KMS-11 (cell line): ENCODE measurements around the gene ATG4A.

Experiments
- H2AFZ ChIP-seq: fragments of 200-600 bp; sonication (generic); 2 replicates; pipeline ENCODE4 v1.6.1; 2016; ENCODE audit warnings: antibody characterized with exemption, mixed run types, low read depth
- H3K27ac ChIP-seq: fragments of 200-600 bp; sonication (generic); 2 replicates; pipeline ENCODE4 v1.6.1; 2016; ENCODE audit warnings: mild to moderate bottlenecking, mixed run types
- H3K27me3 ChIP-seq: fragments of 200-600 bp; sonication (generic); 2 replicates; pipeline ENCODE4 v1.6.1; 2017; ENCODE audit warnings: mild to moderate bottlenecking, low read depth, mixed run types, moderate library complexity; ENCODE audit not compliant: insufficient read depth
- H3K36me3 ChIP-seq: fragments of 200-600 bp; sonication (generic); 2 replicates; pipeline ENCODE4 v1.6.1; 2017; ENCODE audit warnings: mild to moderate bottlenecking, mixed run types; ENCODE audit not compliant: insufficient read depth
- H3K4me1 ChIP-seq: fragments of 200-600 bp; sonication (generic); 2 replicates; pipeline ENCODE4 v1.6.1; 2016; ENCODE audit warnings: mild to moderate bottlenecking, low read depth, mixed run types; ENCODE audit not compliant: poor library complexity, severe bottlenecking
- H3K4me2 ChIP-seq: fragments of 200-600 bp; sonication (generic); 2 replicates; pipeline ENCODE4 v1.7.0; 2016; ENCODE audit warnings: mild to moderate bottlenecking, mixed run types
- H3K4me3 ChIP-seq: fragments of 200-600 bp; sonication (generic); IDR thresholded peaks from 2 replicates; pipeline ENCODE4 v1.6.1; 2017; ENCODE audit warnings: low read depth, low read length, mixed read lengths; ENCODE audit not compliant: insufficient read depth
- H3K79me2 ChIP-seq: fragments of 200-600 bp; sonication (generic); 2 replicates; pipeline ENCODE4 v1.6.1; 2016; ENCODE audit warnings: low read depth, mixed run types; ENCODE audit not compliant: insufficient read depth
- H3K9ac ChIP-seq: fragments of 200-600 bp; sonication (generic); 2 replicates; pipeline ENCODE4 v1.6.1; 2016; ENCODE audit warnings: mild to moderate bottlenecking, mixed run types
- H4K20me1 ChIP-seq: fragments of 200-600 bp; sonication (generic); 2 replicates; pipeline ENCODE4 v1.6.1; 2016; ENCODE audit warnings: mild to moderate bottlenecking, mixed run types; ENCODE audit not compliant: insufficient read depth
- CTCF ChIP-seq: fragments of 200-600 bp; sonication (generic); conservative IDR thresholded peaks from 2 replicates; pipeline ENCODE4 v1.6.1; 2017; ENCODE audit warnings: low read depth, mild to moderate bottlenecking, antibody characterized with exemption, low read length, moderate library complexity, mixed read lengths

The ATG4A gene

GRCh38 chrX:108132876-108133275 lies 41.3 kb downstream of the ATG4A start:
- H2AFZ ChIP-seq = no peak overlapping the region
- H3K9ac ChIP-seq = no peak overlapping the region
- H3K27me3 ChIP-seq = no peaks in the 10 kb centered on the region
- no peak overlapping the region for H3K27ac ChIP-seq
- H3K4me2 ChIP-seq = no peak overlapping the region
- H3K4me1 ChIP-seq = no peaks in the 10 kb centered on the region
- no peaks in the 10 kb centered on the region for H3K36me3 ChIP-seq
- H3K79me2 ChIP-seq = no peaks in the 10 kb centered on the region
- H3K4me3 ChIP-seq = no peak overlapping the region
- H4K20me1 ChIP-seq = no peaks in the 10 kb centered on the region
- TF ChIP-seq CTCF = no peak

- H3K4me1 ChIP-seq = no peaks in the 10 kb centered on the region
- H3K4me2 ChIP-seq = no peak overlapping the region
- H3K27ac ChIP-seq = no peak overlapping the region
- no peaks in the 10 kb centered on the region for H3K79me2 ChIP-seq
- no peaks in the 10 kb centered on the region for H3K36me3 ChIP-seq
- no peak for TF ChIP-seq CTCF
- no peaks in the 10 kb centered on the region for H3K27me3 ChIP-seq
- no peak overlapping the region for H3K9ac ChIP-seq
- H4K20me1 ChIP-seq = no peaks in the 10 kb centered on the region
- no peak overlapping the region for H3K4me3 ChIP-seq
- no peak overlapping the region for H2AFZ ChIP-seq
These were observed 43.1 kb downstream of the ATG4A start for GRCh38 chrX:108134724-108135123.

- Histone ChIP-seq H3K36me3 (no peaks in the 10 kb centered on the region), H3K4me1 (no peaks in the 10 kb centered on the region), H3K9ac (no peak overlapping the region), H3K27ac (no peak overlapping the region), H3K4me3 (no peak overlapping the region), H2AFZ (no peak overlapping the region), H4K20me1 (no peaks in the 10 kb centered on the region), H3K4me2 (no peak overlapping the region), H3K79me2 (no peaks in the 10 kb centered on the region), H3K27me3 (no peaks in the 10 kb centered on the region)
- TF ChIP-seq CTCF = peak; percentile 61
These were observed 47.5 kb downstream of the ATG4A start for GRCh38 chrX:108138814-108139702.

- no peaks in the 10 kb centered on the region for H3K36me3 ChIP-seq
- TF ChIP-seq CTCF = no peak
- no peaks in the 10 kb centered on the region for H3K27me3 ChIP-seq
- no peaks in the 10 kb centered on the region for H3K79me2 ChIP-seq
- no peaks in the 10 kb centered on the region for H4K20me1 ChIP-seq
- H3K4me1 ChIP-seq = peaks cover 21% of the 10 kb centered on the region
- peak overlapping the region; percentile 31; the same call in 1 of the 2 replicates for H3K4me2 ChIP-seq
- H3K27ac ChIP-seq = no peak overlapping the region
- no peak overlapping the region for H2AFZ ChIP-seq
- H3K4me3 ChIP-seq = no peak overlapping the region
- no peak overlapping the region for H3K9ac ChIP-seq
These were observed 56.9 kb downstream of the ATG4A start for GRCh38 chrX:108148524-108148923.
